H1 (cell line): ENCODE measurements around the gene CDYL2. TPM values are rescaled to one million over a fixed set of nuclear protein-coding genes. Genes with fewer than 3 reads are reported as not detected.

Experiments
- CTCF ChIA-PET: fragments of 300-600 bp; sonication (Branson Sonifier 250); formaldehyde crosslinking; loops from one replicate; lab custom pipeline; 2021; ENCODE audit not compliant: partially characterized antibody; lab: Charles Lee
- POLR2A ChIA-PET: fragments of 300-600 bp; sonication (Branson Sonifier 250); formaldehyde crosslinking; loops from one replicate; lab custom pipeline; 2021; ENCODE audit warnings: inconsistent platforms; ENCODE audit not compliant: partially characterized antibody; lab: Charles Lee
- DNase-seq, 2 experiments: peaks; one replicate each; pipeline versions ENCODE4 v3.0.0 to v3.0.0-alpha.2; 2010 to 2022; ENCODE audit warnings: low spot score in 2 of 2, low read depth in 1 of 2, mixed read lengths in 1 of 2
- FAIRE-seq: peaks from 2 replicates; lab custom pipeline; 2011; peaks lifted over from hg19 to GRCh38; lab: Jason Lieb, UNC
- H2AFZ ChIP-seq: 2 replicates; pipeline ENCODE4 v1.8.1; 2012; ENCODE audit warnings: low read length, inconsistent platforms
- H2AK5ac ChIP-seq: 2 replicates; pipeline ENCODE4 v1.6.1; 2013; ENCODE audit warnings: low read depth, low read length
- H2BK120ac ChIP-seq: replicated peaks from 2 replicates; pipeline ENCODE3; 2013; ENCODE audit warnings: low read depth, low read length, inconsistent platforms
- H2BK12ac ChIP-seq: 2 replicates; pipeline ENCODE4 v1.6.1; 2013; ENCODE audit warnings: low read depth, low read length
- H2BK15ac ChIP-seq: 2 replicates; pipeline ENCODE4 v1.6.1; 2013; ENCODE audit warnings: low read length
- H2BK20ac ChIP-seq: 2 replicates; pipeline ENCODE4 v1.6.1; 2013; ENCODE audit warnings: low read length
- H2BK5ac ChIP-seq: 2 replicates; pipeline ENCODE4 v1.6.1; 2013; ENCODE audit warnings: low read depth, low read length
- H3K14ac ChIP-seq: 2 replicates; pipeline ENCODE4 v1.6.1; 2013; ENCODE audit warnings: inconsistent platforms; ENCODE audit not compliant: insufficient read length
- H3K18ac ChIP-seq: 2 replicates; pipeline ENCODE4 v1.6.1; 2013; ENCODE audit warnings: low read length; ENCODE audit errors: extremely low read depth
- H3K23ac ChIP-seq: 2 replicates; pipeline ENCODE4 v1.6.1; 2013; ENCODE audit warnings: inconsistent platforms; ENCODE audit not compliant: insufficient read length
- H3K23me2 ChIP-seq: 2 replicates; pipeline ENCODE4 v1.6.1; 2013; ENCODE audit warnings: low read depth, low read length
- H3K27ac ChIP-seq: 2 replicates; pipeline ENCODE4 v1.6.1; 2011; ENCODE audit warnings: low read depth, low read length, inconsistent platforms
- H3K27me3 ChIP-seq, 4 experiments: replicated peaks in 1 of 4; 1 replicate in 1 of 4; 2 replicates in 3 of 4; pipeline versions ENCODE4 v1.6.1 to v1.8.1; 2011 to 2013; ENCODE audit warnings: low read length in 3 of 4, mild to moderate bottlenecking in 3 of 4, inconsistent platforms in 2 of 4, mixed read lengths in 2 of 4, moderate library complexity in 1 of 4; ENCODE audit not compliant: control insufficient read depth in 3 of 4, insufficient read depth in 3 of 4; ENCODE audit errors: extremely low read depth in 1 of 4
- H3K36me3 ChIP-seq, 4 experiments: 2 replicates each; pipeline versions ENCODE4 v1.6.1 to v1.8.1; 2011 to 2013; ENCODE audit warnings: mild to moderate bottlenecking in 4 of 4, low read length in 3 of 4, moderate library complexity in 2 of 4, control low read depth in 1 of 4, inconsistent platforms in 1 of 4; ENCODE audit not compliant: insufficient read depth in 4 of 4, control insufficient read depth in 2 of 4
- H3K4ac ChIP-seq: replicated peaks from 2 replicates; pipeline ENCODE3; 2013; ENCODE audit warnings: low read length, low read depth, mixed read lengths, inconsistent platforms; ENCODE audit not compliant: insufficient read length
- H3K4me1 ChIP-seq, 4 experiments: replicated peaks in 1 of 4; 1 replicate in 1 of 4; 2 replicates in 3 of 4; pipeline versions ENCODE4 v1.6.1 to v1.8.1; 2011 to 2013; ENCODE audit warnings: low read length in 3 of 4, inconsistent platforms in 2 of 4, mixed read lengths in 1 of 4; ENCODE audit not compliant: insufficient read depth in 4 of 4, control insufficient read depth in 3 of 4
- H3K4me2 ChIP-seq, 2 experiments: 2 replicates each; pipeline versions ENCODE4 v1.6.1 to v1.8.1; 2011 to 2013; ENCODE audit warnings: low read depth in 2 of 2, low read length in 2 of 2, control low read depth in 1 of 2, inconsistent platforms in 1 of 2, mild to moderate bottlenecking in 1 of 2; ENCODE audit not compliant: insufficient read depth in 1 of 2
- H3K4me3 ChIP-seq, 4 experiments: fragments of 200-600, 300-600 bp in 1 of 4; sonication (generic), shearing (Covaris generic), sonication (Bioruptor Twin) in 1 of 4; 2 replicates each; pipeline versions ENCODE4 v1.5.1 to v1.8.1; 2011 to 2016; ENCODE audit warnings: low read length in 4 of 4, low read depth in 3 of 4, control low read depth in 2 of 4, inconsistent platforms in 2 of 4, mild to moderate bottlenecking in 2 of 4, mixed read lengths in 1 of 4, moderate library complexity in 1 of 4; ENCODE audit not compliant: insufficient read depth in 2 of 4; ENCODE audit errors: extremely low read depth in 1 of 4
- H3K56ac ChIP-seq: replicated peaks from 2 replicates; pipeline ENCODE3; 2013; ENCODE audit warnings: low read depth, mild to moderate bottlenecking, mixed read lengths, low read length, inconsistent platforms; ENCODE audit not compliant: insufficient read length
- H3K79me1 ChIP-seq: 2 replicates; pipeline ENCODE4 v1.6.1; 2013; ENCODE audit warnings: low read depth, low read length, control low read depth
- H3K79me2 ChIP-seq, 2 experiments: 2 replicates each; pipeline versions ENCODE4 v1.6.1 to v1.8.1; 2012 to 2013; ENCODE audit warnings: low read length in 2 of 2, mild to moderate bottlenecking in 2 of 2, inconsistent platforms in 1 of 2; ENCODE audit not compliant: insufficient read depth in 2 of 2, control insufficient read depth in 1 of 2
- H3K9ac ChIP-seq, 4 experiments: replicated peaks in 1 of 4; 1 replicate in 1 of 4; 2 replicates in 3 of 4; pipeline versions ENCODE4 v1.6.1 to v1.8.1; 2011 to 2013; ENCODE audit warnings: low read depth in 3 of 4, low read length in 3 of 4, control low read depth in 2 of 4, mild to moderate bottlenecking in 2 of 4, moderate library complexity in 2 of 4, inconsistent platforms in 1 of 4; ENCODE audit errors: extremely low read depth in 1 of 4
- H3K9me3 ChIP-seq, 2 experiments: 2 replicates each; pipeline versions ENCODE4 v1.6.1 to v1.8.1; 2012 to 2013; ENCODE audit warnings: mild to moderate bottlenecking in 2 of 2, moderate library complexity in 2 of 2, control low read depth in 1 of 2, inconsistent platforms in 1 of 2, low read depth in 1 of 2, low read length in 1 of 2, mixed read lengths in 1 of 2; ENCODE audit not compliant: insufficient read depth in 2 of 2
- H4K20me1 ChIP-seq, 2 experiments: replicated peaks in 1 of 2; 2 replicates each; pipeline versions ENCODE3 to v1.8.1; 2011 to 2013; ENCODE audit warnings: inconsistent platforms in 2 of 2, low read length in 2 of 2, mild to moderate bottlenecking in 1 of 2; ENCODE audit not compliant: insufficient read depth in 2 of 2, control insufficient read depth in 1 of 2
- H4K5ac ChIP-seq: 2 replicates; pipeline ENCODE4 v1.6.1; 2013; ENCODE audit warnings: low read length, low read depth, mixed read lengths, inconsistent platforms; ENCODE audit not compliant: insufficient read length
- H4K8ac ChIP-seq: 2 replicates; pipeline ENCODE4 v1.8.0; 2013; ENCODE audit warnings: mild to moderate bottlenecking, moderate library complexity, low read length, inconsistent platforms; ENCODE audit not compliant: insufficient read depth; ENCODE audit errors: extremely low read depth
- H4K91ac ChIP-seq: replicated peaks from 2 replicates; pipeline ENCODE3; 2013; ENCODE audit warnings: low read length, mixed read lengths, inconsistent platforms; ENCODE audit not compliant: insufficient read length
- ATF2 ChIP-seq: IDR thresholded peaks from 2 replicates; pipeline ENCODE4 v1.6.1; 2012; ENCODE audit warnings: low read length, inconsistent platforms
- CEBPB ChIP-seq: IDR thresholded peaks from 2 replicates; pipeline ENCODE4 v1.6.1; 2012; ENCODE audit warnings: low read depth, low read length
- CTCF ChIP-seq, 3 experiments: IDR thresholded peaks; 1 replicate in 2 of 3; 2 replicates in 1 of 3; pipeline versions ENCODE4 v1.5.1 to v1.6.1; 2011; ENCODE audit warnings: low read length in 3 of 3, mild to moderate bottlenecking in 3 of 3, inconsistent platforms in 2 of 3, low read depth in 1 of 3, moderate library complexity in 1 of 3; ENCODE audit not compliant: insufficient read depth in 1 of 3; ENCODE audit errors: control extremely low read depth in 1 of 3
- EZH2 ChIP-seq: fragments of 200-600 bp; sonication (generic); IDR thresholded peaks from 2 replicates; pipeline ENCODE4 v1.7.1; 2012; ENCODE audit warnings: low read depth, mild to moderate bottlenecking, moderate library complexity, low read length, inconsistent platforms; ENCODE audit not compliant: severe bottlenecking
- NANOG ChIP-seq: IDR thresholded peaks from 2 replicates; pipeline ENCODE4 v1.6.1; 2011; ENCODE audit warnings: low read length, low read depth, mild to moderate bottlenecking, inconsistent platforms; ENCODE audit not compliant: insufficient read depth, poor library complexity, severe bottlenecking
- POLR2A ChIP-seq, 2 experiments: IDR thresholded peaks; 1 replicate in 1 of 2; 2 replicates in 1 of 2; pipeline ENCODE4 v1.6.1; 2011; ENCODE audit warnings: low read depth in 2 of 2, low read length in 2 of 2, mild to moderate bottlenecking in 2 of 2; ENCODE audit errors: control extremely low read depth in 1 of 2
- POLR2AphosphoS5 ChIP-seq: IDR thresholded peaks from 2 replicates; pipeline ENCODE4 v1.6.1; 2011; ENCODE audit warnings: low read depth, low read length
- RNF2 ChIP-seq: fragments of 200-900, 300-1000 bp; sonication (generic); IDR thresholded peaks from 2 replicates; pipeline ENCODE4 v1.7.1; 2016; ENCODE audit warnings: borderline replicate concordance, low read depth, mild to moderate bottlenecking, antibody characterized with exemption, low read length; ENCODE audit not compliant: poor library complexity, severe bottlenecking; ENCODE audit errors: missing control alignments
- SIRT6 ChIP-seq: IDR thresholded peaks from one replicate; pipeline ENCODE4 v1.7.1; 2012; ENCODE audit warnings: low read length, inconsistent platforms
- SP4 ChIP-seq: IDR thresholded peaks from 2 replicates; pipeline ENCODE4 v1.6.1; 2012; ENCODE audit warnings: low read length, inconsistent platforms
- WGBS, 2 experiments: shearing (Covaris generic) in 1 of 2; methylation state at CpG; one replicate each; pipeline versions ENCODE4 v1.1.6 to v1.1.7; 2013 to 2015; ENCODE audit warnings: low lambda C conversion rate in 2 of 2, mixed read lengths in 2 of 2, inconsistent platforms in 1 of 2, low coverage in 1 of 2, missing lambda C conversion rate in 1 of 2; ENCODE audit not compliant: insufficient replicate concordance in 2 of 2, insufficient coverage in 1 of 2, insufficient read length in 1 of 2; ENCODE audit errors: extremely low coverage in 1 of 2, missing lambda C conversion rate in 1 of 2; 5-methylcytosine and 5-hydroxymethylcytosine counted together
- polyA plus RNA-seq, 7 experiments: library from polyadenylated mRNA; depleted of rRNA in 3 of 7; stranded (reverse) in 5 of 7; unstranded in 2 of 7; fragments of >200 nt in 5 of 7; fragments of 200-250 nt in 2 of 7; gene quantifications; 1 replicate in 5 of 7; 2 replicates in 1 of 7; 4 replicates in 1 of 7; pipeline versions ENCODE4 v1.2.1 to v1.2.3, GENCODE V29; 2011 to 2013; ENCODE audit warnings: missing spikeins in 2 of 7, mixed read lengths in 2 of 7
- total RNA-seq: library from RNA; stranded (reverse); fragmentation: NEBNext Ultra II Directional; extraction: Animal tissue kit (Norgen Biotek cat#: 25700); gene quantifications from 2 replicates; pipeline ENCODE4 v1.2.1, GENCODE V29; 2021

The CDYL2 gene
- total and polyA plus RNA-seq, 2 of the 8 experiments (the other 6 are each of a cell fraction or from before 2014, with no cell fraction given) = 0.33 to 5.3 TPM

- Histone ChIP-seq H2BK12ac (no peak overlapping the region), H3K4me3 (no peak overlapping the region), H3K27ac (no peak overlapping the region), H2BK20ac (no peak overlapping the region), H3K23me2 (peaks cover 9% of the 10 kb centered on the region; the same call in 1 of the 2 replicates), H4K8ac (no peak overlapping the region), H2BK120ac (no peak overlapping the region), H2AFZ (no peak overlapping the region), H3K18ac (no peak overlapping the region), H4K20me1 (no peaks in the 10 kb centered on the region), H3K27me3 (no peaks in the 10 kb centered on the region; a peak in 1 of 7 replicates), H3K14ac (no peak overlapping the region), H3K9me3 (peaks cover 25 to 46% of the 10 kb centered on the region in 2 experiments; a peak in 3 of 4 replicates), H2AK5ac (no peak overlapping the region), H4K91ac (no peak overlapping the region), H3K4me2 (no peak overlapping the region), H3K36me3 (no peaks in the 10 kb centered on the region), H4K5ac (no peak overlapping the region), H3K79me1 (no peaks in the 10 kb centered on the region), H2BK5ac (no peak overlapping the region), H2BK15ac (no peak overlapping the region), H3K4me1 (peaks cover 0 to 2% (median 0%) of the 10 kb centered on the region in 4 experiments; a peak in 1 of 7 replicates), H3K4ac (no peak overlapping the region), H3K79me2 (no peaks in the 10 kb centered on the region), H3K23ac (no peak overlapping the region), H3K56ac (no peak overlapping the region), H3K9ac (no peak overlapping the region)
- ChIA-PET CTCF (no interaction called here), POLR2A (no interaction called here)
- DNase-seq = no peak
- 73% methylated on average over 2 of the region's 2 CpGs; no CpG with 5 or more reads in 1 of the 2 experiments for WGBS, 2 experiments
- no peak for FAIRE-seq
- TF ChIP-seq EZH2 (no peak), SP4 (no peak), POLR2A (IDR thresholded peaks at IDR 0.05; ENCODE audit: control extremely low read depth in 1 of 2, low read depth in 2 of 2, low read length in 2 of 2) (no peak), NANOG (no peak), ATF2 (no peak), CTCF (IDR thresholded peaks at IDR 0.05; ENCODE audit: control extremely low read depth in 1 of 3, insufficient read depth in 1 of 3, low read depth in 1 of 3, low read length in 3 of 3) (no peak), SIRT6 (no peak), CEBPB (no peak), POLR2AphosphoS5 (no peak), RNF2 (no peak)
These were observed 84.8 kb downstream of the CDYL2 start for GRCh38 chr16:80719573-80719972.
